NCI-H2171 treated with DMSO at 0.1 percent for 48 hours (cell line): ENCODE measurements around the gene SYT9.

Source experiments
- DNase-seq: peaks from one replicate; lab custom pipeline; 2025; lab: John Stamatoyannopoulos, UW

SYT9 gene

DNA sequence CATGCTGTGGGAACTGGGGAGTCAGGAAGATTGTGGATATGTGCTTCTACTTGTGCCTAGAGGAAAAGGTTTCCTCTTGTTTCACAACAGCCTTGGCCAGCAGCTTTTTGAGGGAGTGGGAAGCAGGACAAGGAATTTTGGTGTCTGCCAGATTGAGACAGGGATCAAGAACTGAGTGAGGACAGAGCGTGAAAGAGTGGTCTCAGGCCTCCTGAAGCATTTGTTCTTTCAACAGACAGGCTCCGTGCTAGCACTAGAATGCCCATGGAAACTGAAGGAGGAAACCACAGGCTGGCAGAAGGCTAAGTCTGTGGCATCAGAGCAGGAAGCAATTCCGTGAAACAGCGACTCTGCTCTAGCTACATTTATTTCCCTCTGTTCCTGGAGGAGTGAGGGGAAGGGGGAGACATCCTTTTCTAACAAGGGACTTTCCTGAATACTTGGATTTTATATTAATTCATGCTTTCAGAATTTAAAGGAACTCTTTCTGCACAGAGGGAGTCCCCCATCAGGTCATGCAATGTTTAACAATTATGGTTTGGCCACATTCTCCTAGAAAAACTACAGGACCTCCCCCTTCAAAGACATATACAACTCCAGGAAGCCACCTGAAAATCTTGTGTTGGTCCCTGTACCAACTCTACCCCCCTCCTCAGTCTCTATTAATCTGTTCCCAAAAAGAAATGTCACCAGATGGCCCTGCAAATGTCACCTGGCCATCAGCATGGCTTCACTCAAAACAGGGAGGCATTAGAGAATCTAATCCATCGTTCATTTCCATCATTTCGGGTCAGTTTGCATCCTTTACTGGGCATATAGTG lies 96.1 kb downstream of the SYT9 start:
- DNase-seq = no peak

DNA sequence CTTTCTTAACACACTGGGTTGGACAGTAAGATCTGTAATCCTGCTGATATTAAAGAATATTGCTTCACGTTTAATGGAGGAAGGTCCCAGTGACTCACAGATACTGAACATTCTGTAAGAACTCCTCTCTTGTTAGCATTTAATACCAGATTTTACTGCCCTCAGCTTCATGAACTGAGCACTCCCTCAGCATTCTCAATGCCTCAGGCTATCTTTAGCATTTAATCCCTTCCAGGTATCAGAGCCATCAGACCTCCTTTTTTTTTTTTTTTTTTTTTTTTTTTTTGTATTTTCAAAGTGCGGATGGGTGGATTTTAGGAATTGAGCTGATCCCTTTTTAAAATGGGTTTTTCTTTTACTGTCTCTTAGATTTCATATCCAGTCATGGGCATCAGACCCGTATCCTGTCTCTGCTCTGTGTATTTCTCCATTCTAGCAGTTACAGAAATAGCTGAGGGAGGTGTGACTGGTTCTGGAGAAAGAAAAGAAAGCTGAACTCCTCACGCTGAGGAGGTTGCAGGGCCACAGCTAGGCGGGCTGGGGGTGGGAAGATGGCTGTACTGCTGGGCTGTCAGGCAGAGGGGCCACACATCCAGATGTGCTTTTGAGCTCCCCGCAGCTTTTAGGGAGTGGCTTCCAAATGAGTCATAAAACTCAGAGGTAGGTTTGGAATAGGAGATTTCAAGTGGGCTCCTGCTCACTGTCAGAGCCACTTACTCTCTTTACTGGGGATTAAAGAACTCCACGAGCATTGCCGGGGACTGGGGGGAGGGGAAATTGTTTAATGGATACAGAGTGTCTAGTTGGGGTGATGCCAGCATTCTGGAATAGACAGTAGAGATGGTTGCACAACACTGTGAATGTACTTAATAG lies 97.0 kb downstream of the SYT9 start:
- DNase-seq = no peak

DNA sequence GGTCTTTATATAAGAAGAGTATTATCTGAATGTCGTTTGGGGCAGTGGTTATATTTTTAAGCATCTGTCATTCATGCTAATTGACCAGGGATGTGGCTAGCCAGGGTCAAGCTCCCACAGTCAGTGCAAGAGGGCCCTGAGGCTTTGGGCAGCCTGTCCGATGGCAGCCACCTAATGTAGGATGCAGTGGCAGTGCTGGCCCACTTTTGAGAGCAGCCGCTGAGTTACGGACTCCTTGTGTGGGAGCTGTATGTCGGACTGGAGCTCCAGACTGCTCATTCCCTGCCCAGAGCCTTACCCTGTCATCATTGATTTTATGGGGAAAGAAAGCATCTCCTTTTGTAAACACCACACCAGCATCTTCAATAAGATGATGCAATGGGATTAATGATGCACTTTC lies 99.5 kb downstream of the SYT9 start:
- no peak for DNase-seq

DNA sequence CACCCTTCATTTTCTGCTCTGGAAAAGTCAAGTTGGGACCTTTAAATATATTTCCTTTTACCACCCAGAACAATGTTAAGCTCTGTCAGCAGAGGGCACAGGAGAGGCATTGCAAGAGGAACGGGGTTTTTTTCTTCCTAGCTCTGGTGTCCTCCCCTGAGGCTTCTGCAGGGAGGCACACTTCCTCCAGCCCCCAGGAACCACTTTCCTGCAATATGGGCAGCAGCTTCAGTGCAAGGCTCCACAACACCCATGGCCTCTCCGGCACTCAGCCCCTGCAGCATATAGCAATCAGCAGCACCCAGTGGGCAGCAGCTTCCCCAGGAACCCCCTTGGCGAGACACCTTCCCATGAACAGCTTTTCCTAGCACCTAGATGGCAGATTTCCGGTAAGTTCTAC lies 101.4 kb downstream of the SYT9 start:
- DNase-seq = peak; percentile 30

DNA sequence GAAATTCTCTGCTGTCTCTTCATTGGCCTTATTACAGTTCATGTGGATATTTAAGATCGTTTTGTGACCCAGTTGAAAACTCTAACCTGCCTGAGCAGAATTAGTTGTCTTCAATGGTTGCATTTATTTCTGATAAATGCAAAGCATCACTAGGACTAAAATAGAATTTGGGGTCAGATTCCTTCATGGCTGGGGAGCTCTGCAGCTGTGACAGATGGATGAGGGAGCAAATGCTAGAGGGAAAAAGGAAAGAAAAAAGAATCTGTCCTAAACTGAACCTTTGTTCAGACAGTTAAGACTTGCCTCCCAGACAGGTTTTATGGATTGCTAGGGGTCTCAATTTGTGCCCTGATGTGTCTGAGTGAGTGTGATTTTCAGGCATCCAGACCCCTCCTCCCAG lies 113.0 kb downstream of the SYT9 start:
- DNase-seq = no peak

DNA sequence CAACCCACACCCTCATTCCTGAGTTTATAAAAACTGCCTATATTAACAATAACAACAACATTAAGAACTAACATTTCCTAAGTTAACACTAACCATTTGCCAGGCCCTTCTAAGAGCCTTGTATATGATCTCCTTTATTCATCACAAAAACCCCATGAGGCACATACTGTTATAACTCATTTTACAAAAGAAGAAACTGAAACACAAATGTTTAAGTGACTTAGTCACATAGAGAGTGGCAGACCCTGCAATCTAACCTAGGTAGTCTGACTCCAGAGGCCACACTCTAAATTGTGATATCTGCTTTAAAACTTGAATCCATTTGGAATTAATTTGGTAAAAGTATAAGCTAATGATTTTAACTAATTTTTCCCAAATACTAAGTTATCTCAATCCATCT lies 116.1 kb downstream of the SYT9 start:
- DNase-seq = no peak

DNA sequence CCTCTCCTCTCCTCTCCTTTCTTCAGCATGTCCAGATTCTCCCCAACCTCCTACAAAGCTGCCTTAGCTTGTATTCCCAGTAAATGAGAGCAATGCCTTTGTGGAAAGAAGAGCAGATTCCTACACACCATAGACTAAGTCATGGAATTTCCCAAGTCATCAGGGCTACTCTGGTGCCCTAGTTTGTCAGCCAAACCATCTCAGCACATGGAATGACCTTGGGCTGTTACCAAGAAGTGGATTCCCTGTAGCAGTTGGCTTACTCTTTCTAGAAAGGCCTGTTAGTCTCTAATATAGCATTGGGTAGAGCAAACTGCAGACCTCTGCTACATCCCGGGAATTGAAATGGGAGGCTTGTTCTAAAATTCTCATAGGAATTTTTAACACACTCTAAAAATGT lies 124.7 kb downstream of the SYT9 start:
- DNase-seq = no peak

DNA sequence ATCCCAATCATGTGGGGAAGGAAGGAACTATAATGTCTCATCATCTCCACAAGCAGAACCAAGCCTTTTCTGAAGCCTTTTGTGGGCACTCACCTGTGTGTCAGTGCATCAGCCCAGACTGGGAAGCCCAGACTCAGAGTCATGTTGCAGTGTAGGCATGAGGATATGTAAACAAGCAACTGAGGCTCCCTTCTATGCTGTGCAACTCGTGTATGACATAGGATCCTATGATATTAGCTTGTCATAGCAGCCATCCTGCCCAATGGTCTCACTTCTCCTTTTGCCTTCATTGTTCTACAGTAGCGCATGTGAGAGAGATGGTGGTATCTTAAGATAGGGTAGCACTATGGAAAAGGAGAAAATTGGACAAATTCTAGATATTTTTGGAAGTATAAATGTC lies 130.2 kb downstream of the SYT9 start:
- no peak for DNase-seq

DNA sequence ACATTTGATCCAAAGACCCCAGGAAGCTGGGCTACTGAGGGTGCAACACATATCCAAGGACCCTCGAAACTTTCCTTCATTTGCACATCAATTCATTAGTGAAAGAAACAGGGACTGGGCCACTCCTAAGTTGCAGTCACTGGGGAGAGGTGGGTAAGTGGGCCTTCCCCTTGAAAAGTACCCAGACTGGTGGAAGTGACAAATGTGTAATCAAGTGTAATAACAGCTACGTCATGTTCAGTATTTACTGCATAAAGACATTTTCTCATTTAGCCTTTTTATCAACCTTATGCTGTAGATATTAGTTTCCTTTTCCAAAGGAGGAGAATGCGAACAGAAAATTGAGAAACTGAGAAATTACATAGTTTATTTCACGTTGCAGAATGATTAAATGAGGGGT lies 131.7 kb downstream of the SYT9 start:
- DNase-seq = no peak

DNA sequence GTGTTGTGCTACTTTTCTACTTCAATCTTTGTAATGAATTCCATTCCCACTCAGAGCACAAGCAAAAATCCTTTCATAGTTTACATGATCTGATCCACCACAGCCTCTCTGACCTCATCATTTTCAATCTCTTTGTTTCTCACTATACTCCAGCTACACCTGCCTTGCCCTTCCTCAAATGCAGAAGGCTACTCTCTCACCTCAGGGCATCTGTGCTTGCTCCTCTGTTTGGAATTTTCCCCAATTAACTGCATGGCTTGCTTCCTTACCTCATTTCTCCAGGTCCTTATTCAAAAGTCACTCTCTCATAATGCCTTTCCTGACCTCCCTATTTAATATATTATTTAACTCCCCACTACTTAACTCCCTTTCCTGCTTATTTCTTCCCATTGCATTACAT lies 133.0 kb downstream of the SYT9 start:
- DNase-seq = no peak

DNA sequence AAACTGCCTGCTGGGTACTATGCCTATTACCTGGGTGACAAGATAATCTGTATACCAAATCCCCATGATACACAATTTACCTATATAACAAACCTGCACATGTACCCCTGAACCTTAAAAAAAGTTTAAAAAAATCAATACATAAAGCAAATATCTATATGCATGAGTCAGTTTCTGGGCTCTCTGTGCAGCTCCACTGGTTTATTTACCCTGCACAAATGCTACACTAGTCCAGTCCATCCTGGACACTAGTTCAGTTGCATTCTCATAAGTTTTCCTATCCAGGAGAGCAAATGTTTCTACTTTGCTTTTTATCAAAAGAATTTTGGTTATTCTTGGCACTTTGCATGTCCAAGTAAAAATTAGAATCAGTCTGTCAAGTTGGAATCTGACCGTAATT lies 133.8 kb downstream of the SYT9 start:
- DNase-seq = no peak

DNA sequence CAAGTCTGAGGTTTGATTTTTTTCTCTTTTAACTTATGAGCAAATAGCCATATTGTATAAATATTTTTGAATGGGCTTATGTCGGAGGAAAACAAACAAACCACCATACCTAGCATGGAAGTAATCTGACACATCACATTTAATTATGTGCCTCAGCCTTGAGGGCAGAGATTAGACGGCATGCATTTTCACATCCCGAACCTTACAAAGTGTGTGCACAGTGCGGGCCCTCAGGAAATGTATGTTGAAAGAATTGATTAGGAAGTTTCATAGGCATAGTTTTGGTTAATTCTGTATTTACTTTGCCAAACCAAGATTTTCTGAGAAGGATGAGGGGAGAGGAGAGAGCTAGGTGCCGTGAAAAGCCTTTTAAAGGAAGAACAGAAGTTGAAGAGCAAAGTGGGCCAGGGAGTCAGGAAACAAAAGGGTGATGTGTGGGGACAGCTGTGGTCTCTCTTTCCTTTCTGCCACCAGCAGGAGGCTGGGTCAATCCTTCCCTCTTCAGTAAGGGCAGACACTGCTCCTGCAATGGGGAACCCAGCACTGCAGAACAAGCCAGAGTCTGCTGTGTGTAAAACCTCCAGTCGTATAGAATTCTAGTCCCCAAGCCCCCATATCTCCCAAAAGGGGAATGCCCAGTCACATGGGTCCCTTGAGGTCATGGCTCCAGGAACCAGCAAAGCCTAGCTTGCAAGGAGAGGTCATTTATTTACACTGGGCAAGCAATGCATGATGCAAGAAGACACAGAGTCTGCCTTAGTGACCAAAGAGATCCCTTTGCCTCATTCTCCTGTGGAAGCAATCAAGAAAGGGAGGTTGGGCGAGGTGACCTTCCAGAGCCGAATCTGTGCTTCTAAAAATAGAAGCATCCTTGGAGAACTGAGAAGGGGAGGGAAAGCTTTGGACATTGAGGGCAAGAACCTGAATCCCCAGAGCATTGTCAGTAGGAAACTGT lies 162.5 kb downstream of the SYT9 start:
- DNase-seq = no peak

DNA sequence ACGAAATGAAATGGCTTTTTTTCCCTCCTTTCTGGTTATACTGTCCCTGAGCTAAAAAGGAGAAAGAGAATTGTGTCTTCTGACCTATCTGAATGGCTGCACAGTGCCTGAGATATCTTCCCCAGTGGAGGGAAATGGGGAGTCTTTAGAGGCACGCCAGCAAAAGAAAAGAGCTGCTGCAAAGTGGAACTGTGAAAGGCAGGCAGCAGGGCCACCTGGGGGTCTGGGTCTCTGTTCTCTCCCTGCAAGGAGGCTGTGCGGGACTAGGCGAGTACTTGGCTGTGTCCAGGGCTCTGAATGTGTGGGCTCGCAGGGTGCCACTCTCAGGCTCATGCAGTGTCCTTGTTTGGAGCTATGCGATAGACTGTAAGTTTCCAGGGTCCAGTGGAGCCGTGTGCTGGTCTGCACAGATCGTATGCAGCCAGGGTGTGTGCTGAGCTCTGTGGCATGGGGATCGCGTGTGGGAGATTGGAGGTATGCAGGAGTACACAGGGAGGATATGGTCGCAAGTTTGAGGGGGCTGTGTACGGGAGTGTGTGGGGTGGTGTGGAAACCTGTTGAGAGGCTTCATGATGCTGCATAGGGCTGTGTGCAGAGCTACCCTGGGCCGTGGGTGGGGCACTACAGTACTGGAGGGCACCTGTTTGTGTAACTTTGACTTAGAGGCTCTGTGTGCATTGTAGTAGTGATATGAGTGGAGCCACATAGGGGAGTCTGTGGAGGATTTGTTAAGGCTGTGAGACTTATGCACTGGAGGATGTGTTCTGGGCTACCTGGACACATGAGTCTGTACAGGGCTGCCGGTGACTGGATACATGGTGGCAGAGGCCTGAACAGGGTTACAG lies 163.5 kb downstream of the SYT9 start:
- no peak for DNase-seq

DNA sequence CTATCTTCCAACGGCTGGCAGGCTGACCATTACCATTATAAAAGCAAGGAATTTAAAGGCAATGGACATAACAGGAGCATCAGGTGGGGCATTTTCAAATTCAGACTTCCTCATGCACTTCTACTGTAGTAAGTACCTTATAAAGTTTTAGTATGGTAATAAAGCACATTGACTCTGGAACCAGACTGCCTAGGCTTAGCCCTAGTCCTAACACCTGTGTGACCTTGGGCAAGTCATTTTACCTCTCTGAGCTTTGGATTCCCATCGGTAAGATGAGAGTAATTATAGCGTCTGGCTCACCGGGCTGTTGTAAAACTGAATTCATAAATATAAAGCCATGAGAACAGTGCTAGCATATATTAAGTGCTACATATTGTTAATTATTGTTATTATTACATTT lies 164.4 kb downstream of the SYT9 start:
- no peak for DNase-seq

DNA sequence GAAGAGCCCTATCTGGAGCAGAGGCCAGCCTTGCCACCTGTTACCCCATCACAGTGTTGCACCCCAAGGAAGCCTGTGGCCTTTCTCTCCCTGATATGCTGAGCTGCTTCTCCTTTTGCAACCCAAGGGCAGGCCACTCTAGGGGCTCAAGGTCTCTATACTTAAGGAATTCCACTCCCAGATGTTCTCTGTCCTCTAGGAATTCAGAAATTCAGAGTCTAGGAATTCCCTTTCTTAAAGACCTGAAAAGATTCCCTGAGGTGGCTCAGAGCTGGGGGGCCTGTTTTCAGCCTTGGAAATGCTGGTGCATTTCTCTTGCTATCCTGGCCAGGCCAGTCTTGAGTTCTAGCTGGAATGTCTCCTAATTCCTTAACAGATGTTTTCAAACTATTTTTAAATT lies 165.6 kb downstream of the SYT9 start:
- DNase-seq = no peak

DNA sequence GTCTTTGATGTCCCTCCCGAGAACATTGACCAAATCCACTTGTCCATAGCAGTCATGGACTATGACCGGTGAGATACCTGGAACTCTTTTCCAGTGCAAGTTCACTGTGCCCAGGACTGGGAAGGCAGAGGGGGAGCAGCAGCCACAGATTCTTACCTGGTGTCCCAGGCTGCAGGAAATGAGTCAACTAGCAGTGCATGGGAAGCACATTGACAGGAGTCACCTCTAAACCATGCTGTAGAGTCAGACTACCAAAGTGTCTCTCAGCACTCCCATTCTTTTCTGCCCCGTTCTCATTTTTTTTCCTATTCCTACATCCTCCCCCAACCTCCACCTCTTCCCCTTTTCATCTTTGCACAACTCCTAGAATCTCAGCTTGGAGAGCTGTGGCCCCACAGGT lies 166.4 kb downstream of the SYT9 start:
- no peak for DNase-seq

DNA sequence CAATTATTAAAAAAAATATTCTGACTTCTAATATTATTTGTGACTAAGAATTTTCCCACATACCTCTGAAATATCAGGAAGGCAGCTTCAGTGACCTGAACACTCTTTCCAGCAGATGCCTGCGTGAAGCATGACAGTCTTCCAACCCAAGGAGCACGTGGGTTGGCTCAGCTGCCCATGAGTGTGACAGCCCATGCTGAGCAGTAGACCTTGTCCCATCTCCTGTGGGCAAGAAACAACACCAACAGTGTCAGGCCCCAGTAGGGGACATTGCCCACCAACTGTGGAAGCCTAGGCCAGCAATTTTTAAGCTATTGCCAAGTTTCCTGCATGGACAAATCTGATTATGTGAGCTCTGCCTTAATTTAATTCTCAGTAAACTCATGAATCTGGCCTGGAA lies 167.2 kb downstream of the SYT9 start:
- no peak for DNase-seq

DNA sequence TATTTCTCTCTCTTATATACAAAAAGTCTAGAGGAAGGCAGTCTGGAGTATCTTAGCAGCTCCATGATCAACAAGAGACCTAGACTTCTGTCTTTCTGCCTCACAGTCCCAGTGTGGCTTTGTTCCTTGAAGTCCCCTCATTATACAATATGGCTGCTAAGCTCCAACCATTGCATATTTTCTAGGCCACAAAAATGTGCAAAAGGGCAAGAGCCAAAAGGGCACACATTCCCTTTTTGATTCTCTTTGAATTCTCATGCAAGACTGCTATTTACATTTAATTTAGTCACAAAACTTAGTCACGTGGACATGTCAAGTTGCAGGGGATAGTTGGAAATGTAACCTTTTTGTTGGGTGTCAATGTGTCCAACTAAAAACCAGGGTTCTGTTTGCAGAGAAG lies 169.4 kb downstream of the SYT9 start:
- no peak for DNase-seq

DNA sequence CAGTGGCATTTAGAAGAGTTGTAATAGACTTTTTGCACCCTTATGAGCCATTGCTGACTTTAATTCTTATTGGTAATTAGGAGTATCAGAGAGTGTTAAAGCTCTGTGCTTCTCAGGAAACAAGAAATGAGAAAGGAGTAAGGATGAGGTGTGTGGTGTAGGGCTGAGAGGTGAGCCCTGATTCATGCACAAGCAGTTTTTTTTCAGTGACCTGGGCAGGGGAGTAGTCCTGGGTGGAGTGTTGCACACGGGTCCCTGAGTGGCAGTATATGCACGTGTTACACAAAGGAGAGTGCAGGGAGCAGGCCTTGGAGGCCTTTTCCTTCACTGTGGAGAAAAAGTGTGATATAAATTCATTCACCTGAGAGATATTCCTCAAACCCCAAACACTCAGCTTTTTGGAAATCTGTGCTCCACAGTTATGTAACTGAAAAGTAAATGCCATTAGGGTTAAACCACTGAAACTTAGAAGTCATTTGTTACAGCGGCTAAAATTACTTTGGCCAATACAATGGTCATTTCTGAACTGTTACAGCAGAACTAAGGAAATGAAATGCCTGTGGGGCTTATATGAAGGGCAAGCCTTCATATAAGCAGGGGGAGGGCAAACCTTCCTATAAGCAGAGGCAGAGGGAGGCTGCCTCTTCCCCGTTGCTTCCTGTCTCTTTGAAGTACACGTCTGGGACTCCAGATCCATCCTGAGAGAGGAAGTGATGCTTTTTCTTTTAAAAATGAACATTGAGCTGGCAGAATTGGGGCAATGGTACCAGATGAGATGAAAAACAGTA lies 171.0 kb downstream of the SYT9 start:
- DNase-seq = no peak

DNA sequence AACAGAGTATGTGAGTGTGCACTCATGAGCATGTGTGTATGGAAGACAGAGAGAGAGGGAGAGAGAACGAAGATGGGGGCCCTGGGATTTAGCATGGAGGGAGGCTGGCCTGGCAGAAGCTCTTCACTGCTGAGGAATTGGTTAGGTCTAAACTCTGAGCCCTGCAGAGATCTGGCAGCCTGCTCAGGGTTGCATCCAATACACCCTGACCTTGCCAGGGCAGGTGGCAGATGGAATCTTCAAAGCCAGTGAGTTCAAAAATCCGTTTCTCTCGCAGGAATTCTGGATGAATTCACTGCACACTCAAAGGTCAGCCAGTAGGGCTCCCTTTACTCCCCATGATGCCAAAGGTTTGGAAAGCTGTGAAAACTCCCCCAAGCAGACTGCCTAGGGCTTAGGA lies 172.2 kb downstream of the SYT9 start:
- DNase-seq = no peak

DNA sequence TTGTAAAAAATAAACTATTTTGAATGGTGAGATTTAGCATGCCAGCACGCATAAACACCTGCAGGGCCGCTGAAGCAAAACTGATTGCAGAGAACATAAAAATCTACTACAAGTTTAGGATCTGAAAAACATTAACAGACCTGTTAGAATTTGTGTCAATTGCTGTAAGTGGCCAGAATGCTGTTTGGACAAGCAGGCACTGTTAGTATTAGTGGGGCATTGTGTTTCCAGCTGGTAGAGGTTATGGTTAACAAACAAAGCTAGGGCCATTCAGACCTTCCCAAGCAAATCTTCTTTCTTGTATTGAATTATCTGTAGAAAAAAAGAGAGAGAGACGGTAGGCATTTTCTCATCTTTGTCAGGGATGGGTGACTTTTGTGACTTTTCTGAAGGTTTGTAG lies 176.0 kb downstream of the SYT9 start:
- DNase-seq = no peak
